ENCODE data around the gene ARHGEF28.

The ARHGEF28 gene

GRCh38 chr5:73901043-73901442 is 275.0 kb downstream of the ARHGEF28 start:
- H3K4me1 ChIP-seq (ENCODE audit: insufficient read depth, low read length) = no peaks in the 10 kb centered on the region
- no peak overlapping the region for H3K4me3 ChIP-seq (ENCODE audit: low read length)
- peaks cover 3% of the 10 kb centered on the region for H3K9me3 ChIP-seq (ENCODE audit: low read length)
- peaks cover 8% of the 10 kb centered on the region for H3K27me3 ChIP-seq (ENCODE audit: insufficient read depth, low read length)
- H3K36me3 ChIP-seq (ENCODE audit: insufficient read depth, low read length) = no peaks in the 10 kb centered on the region
- no peak overlapping the region for H2AFZ ChIP-seq (ENCODE audit: low read depth, low read length)

- peaks cover 8% of the 10 kb centered on the region for H3K27me3 ChIP-seq (ENCODE audit: insufficient read depth, low read length)
- no peak overlapping the region for H3K4me3 ChIP-seq (ENCODE audit: low read length)
- peaks cover 3% of the 10 kb centered on the region for H3K9me3 ChIP-seq (ENCODE audit: low read length)
- no peak overlapping the region for H2AFZ ChIP-seq (ENCODE audit: low read depth, low read length)
- H3K36me3 ChIP-seq (ENCODE audit: insufficient read depth, low read length) = no peaks in the 10 kb centered on the region
- no peaks in the 10 kb centered on the region for H3K4me1 ChIP-seq (ENCODE audit: insufficient read depth, low read length)
Measured at GRCh38 chr5:73901455-73901854, 275.5 kb downstream of the ARHGEF28 start.

- Histone ChIP-seq H3K27me3 (ENCODE audit: insufficient read depth, low read length) (peaks cover 4% of the 10 kb centered on the region), H2AFZ (ENCODE audit: low read depth, low read length) (no peak overlapping the region), H3K9me3 (ENCODE audit: low read length) (peaks cover 3% of the 10 kb centered on the region), H3K36me3 (ENCODE audit: insufficient read depth, low read length) (no peaks in the 10 kb centered on the region), H3K4me3 (ENCODE audit: low read length) (no peak overlapping the region), H3K4me1 (ENCODE audit: insufficient read depth, low read length) (no peaks in the 10 kb centered on the region)
Measured at GRCh38 chr5:73902327-73903051, 276.5 kb downstream of the ARHGEF28 start.

GRCh38 chr5:73903169-73903568 is 277.2 kb downstream of the ARHGEF28 start:
- Histone ChIP-seq H3K4me1 (ENCODE audit: insufficient read depth, low read length) (no peaks in the 10 kb centered on the region), H3K36me3 (ENCODE audit: insufficient read depth, low read length) (no peaks in the 10 kb centered on the region)

GRCh38 chr5:73906277-73906676 is 280.3 kb downstream of the ARHGEF28 start:
- H3K27me3 ChIP-seq (ENCODE audit: insufficient read depth, low read length) = no peaks in the 10 kb centered on the region
- H3K9me3 ChIP-seq (ENCODE audit: low read length) = peaks cover 3% of the 10 kb centered on the region
- no peaks in the 10 kb centered on the region for H3K36me3 ChIP-seq (ENCODE audit: insufficient read depth, low read length)
- no peak overlapping the region for H2AFZ ChIP-seq (ENCODE audit: low read depth, low read length)
- no peak overlapping the region for H3K4me3 ChIP-seq (ENCODE audit: low read length)
- H3K4me1 ChIP-seq (ENCODE audit: insufficient read depth, low read length) = no peaks in the 10 kb centered on the region

More at GRCh38 chr5:73903169-73903568, 277.2 kb downstream of the ARHGEF28 start:
- Histone ChIP-seq H3K4me3 (ENCODE audit: low read length) (no peak overlapping the region), H3K9me3 (ENCODE audit: low read length) (peaks cover 3% of the 10 kb centered on the region), H2AFZ (ENCODE audit: low read depth, low read length) (no peak overlapping the region), H3K27me3 (ENCODE audit: insufficient read depth, low read length) (peaks cover 4% of the 10 kb centered on the region)

- Histone ChIP-seq H3K27me3 (ENCODE audit: insufficient read depth, low read length) (no peaks in the 10 kb centered on the region), H3K9me3 (ENCODE audit: low read length) (peaks cover 3% of the 10 kb centered on the region), H3K4me1 (ENCODE audit: insufficient read depth, low read length) (peaks cover under 1% of the 10 kb centered on the region), H3K36me3 (ENCODE audit: insufficient read depth, low read length) (no peaks in the 10 kb centered on the region), H2AFZ (ENCODE audit: low read depth, low read length) (no peak overlapping the region), H3K4me3 (ENCODE audit: low read length) (no peak overlapping the region)
Measured at GRCh38 chr5:73907164-73907563, 281.2 kb downstream of the ARHGEF28 start.

- Histone ChIP-seq H3K4me1 (ENCODE audit: insufficient read depth, low read length) (peaks cover 2% of the 10 kb centered on the region), H3K4me3 (ENCODE audit: low read length) (no peak overlapping the region), H3K27me3 (ENCODE audit: insufficient read depth, low read length) (no peaks in the 10 kb centered on the region)
Measured at GRCh38 chr5:73908395-73908794, 282.4 kb downstream of the ARHGEF28 start.

GRCh38 chr5:73908846-73909245 is 282.9 kb downstream of the ARHGEF28 start:
- no peaks in the 10 kb centered on the region for H3K36me3 ChIP-seq (ENCODE audit: insufficient read depth, low read length)
- H3K4me3 ChIP-seq (ENCODE audit: low read length) = no peak overlapping the region
- H2AFZ ChIP-seq (ENCODE audit: low read depth, low read length) = no peak overlapping the region
- H3K9me3 ChIP-seq (ENCODE audit: low read length) = peaks cover 3% of the 10 kb centered on the region
- H3K4me1 ChIP-seq (ENCODE audit: insufficient read depth, low read length) = peaks cover 2% of the 10 kb centered on the region
- H3K27me3 ChIP-seq (ENCODE audit: insufficient read depth, low read length) = no peaks in the 10 kb centered on the region

More at GRCh38 chr5:73908395-73908794, 282.4 kb downstream of the ARHGEF28 start:
- no peak overlapping the region for H2AFZ ChIP-seq (ENCODE audit: low read depth, low read length)
- H3K9me3 ChIP-seq (ENCODE audit: low read length) = peaks cover 3% of the 10 kb centered on the region
- H3K36me3 ChIP-seq (ENCODE audit: insufficient read depth, low read length) = no peaks in the 10 kb centered on the region

GRCh38 chr5:73909474-73909873 is 283.5 kb downstream of the ARHGEF28 start:
- Histone ChIP-seq H3K4me1 (ENCODE audit: insufficient read depth, low read length) (peaks cover 2% of the 10 kb centered on the region), H3K27me3 (ENCODE audit: insufficient read depth, low read length) (no peaks in the 10 kb centered on the region), H3K4me3 (ENCODE audit: low read length) (no peak overlapping the region), H2AFZ (ENCODE audit: low read depth, low read length) (no peak overlapping the region), H3K9me3 (ENCODE audit: low read length) (peaks cover 3% of the 10 kb centered on the region), H3K36me3 (ENCODE audit: insufficient read depth, low read length) (no peaks in the 10 kb centered on the region)

GRCh38 chr5:73911761-73912393 is 285.9 kb downstream of the ARHGEF28 start:
- no peaks in the 10 kb centered on the region for H3K27me3 ChIP-seq (ENCODE audit: insufficient read depth, low read length)
- H3K4me3 ChIP-seq (ENCODE audit: low read length) = no peak overlapping the region
- no peak overlapping the region for H2AFZ ChIP-seq (ENCODE audit: low read depth, low read length)
- peaks cover 1% of the 10 kb centered on the region for H3K9me3 ChIP-seq (ENCODE audit: low read length)
- no peaks in the 10 kb centered on the region for H3K36me3 ChIP-seq (ENCODE audit: insufficient read depth, low read length)
- peaks cover 2% of the 10 kb centered on the region for H3K4me1 ChIP-seq (ENCODE audit: insufficient read depth, low read length)

GRCh38 chr5:73912821-73913271 is 286.9 kb downstream of the ARHGEF28 start:
- H3K27me3 ChIP-seq (ENCODE audit: insufficient read depth, low read length) = no peaks in the 10 kb centered on the region
- no peak overlapping the region for H3K4me3 ChIP-seq (ENCODE audit: low read length)
- H2AFZ ChIP-seq (ENCODE audit: low read depth, low read length) = no peak overlapping the region
- H3K36me3 ChIP-seq (ENCODE audit: insufficient read depth, low read length) = no peaks in the 10 kb centered on the region
- peaks cover 2% of the 10 kb centered on the region for H3K4me1 ChIP-seq (ENCODE audit: insufficient read depth, low read length)
- H3K9me3 ChIP-seq (ENCODE audit: low read length) = peaks cover 1% of the 10 kb centered on the region

GRCh38 chr5:73913971-73914370 is 288.0 kb downstream of the ARHGEF28 start:
- Histone ChIP-seq H3K27me3 (ENCODE audit: insufficient read depth, low read length) (no peaks in the 10 kb centered on the region), H3K4me1 (ENCODE audit: insufficient read depth, low read length) (peaks cover 2% of the 10 kb centered on the region), H3K9me3 (ENCODE audit: low read length) (peaks cover 1% of the 10 kb centered on the region), H3K4me3 (ENCODE audit: low read length) (no peak overlapping the region), H2AFZ (ENCODE audit: low read depth, low read length) (no peak overlapping the region), H3K36me3 (ENCODE audit: insufficient read depth, low read length) (no peaks in the 10 kb centered on the region)

GRCh38 chr5:73915345-73915744 is 289.3 kb downstream of the ARHGEF28 start:
- H3K9me3 ChIP-seq (ENCODE audit: low read length) = peaks cover 1% of the 10 kb centered on the region

More at GRCh38 chr5:73915345-73915744, 289.3 kb downstream of the ARHGEF28 start:
- H3K4me3 ChIP-seq (ENCODE audit: low read length) = no peak overlapping the region
- no peaks in the 10 kb centered on the region for H3K36me3 ChIP-seq (ENCODE audit: insufficient read depth, low read length)
- no peak overlapping the region for H2AFZ ChIP-seq (ENCODE audit: low read depth, low read length)
- no peaks in the 10 kb centered on the region for H3K27me3 ChIP-seq (ENCODE audit: insufficient read depth, low read length)
- H3K4me1 ChIP-seq (ENCODE audit: insufficient read depth, low read length) = peaks cover 2% of the 10 kb centered on the region

Data from neuron (in vitro differentiated cells).